Measurements from ENCODE around the gene HBZ.

The HBZ gene

DNA sequence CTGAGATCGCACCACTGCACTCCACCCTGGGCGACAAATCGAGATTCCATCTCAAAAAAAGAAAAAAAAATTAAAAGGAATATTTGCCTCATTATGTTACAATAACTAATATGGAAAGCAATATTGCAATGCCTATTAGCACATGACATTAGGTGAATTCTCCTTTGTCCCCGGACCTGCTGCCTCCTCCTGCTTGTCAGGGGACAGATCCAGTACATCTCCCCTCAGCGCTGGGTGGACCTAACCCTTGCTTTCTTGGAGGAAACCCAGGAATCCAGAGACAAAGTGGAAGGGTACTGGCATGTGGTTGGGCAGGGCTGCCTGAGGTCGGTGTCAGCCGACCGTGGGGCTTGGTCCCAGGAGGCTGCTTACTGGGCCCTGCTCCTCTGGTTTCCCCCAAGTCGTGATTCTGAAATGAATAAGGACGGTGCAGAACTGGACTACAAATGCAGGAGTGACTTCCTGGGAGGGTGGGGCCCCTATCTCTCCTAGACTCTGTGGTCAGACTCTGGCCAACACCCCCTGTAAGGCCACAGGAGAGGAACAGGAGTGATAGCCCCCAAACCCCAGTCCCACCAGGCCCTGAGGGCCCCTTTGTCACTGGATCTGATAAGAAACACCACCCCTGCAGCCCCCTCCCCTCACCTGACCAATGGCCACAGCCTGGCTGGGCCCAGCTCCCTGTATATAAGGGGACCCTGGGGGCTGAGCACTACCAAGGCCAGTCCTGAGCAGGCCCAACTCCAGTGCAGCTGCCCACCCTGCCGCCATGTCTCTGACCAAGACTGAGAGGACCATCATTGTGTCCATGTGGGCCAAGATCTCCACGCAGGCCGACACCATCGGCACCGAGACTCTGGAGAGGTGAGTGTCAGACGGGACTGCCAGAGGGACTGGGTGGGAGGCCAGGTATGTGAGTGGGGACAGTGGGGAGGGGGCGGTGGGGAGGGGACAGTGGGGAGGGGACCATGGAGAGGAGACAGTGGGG, at the start of gene HBZ:
TSS of gene HBZ (plus strand) at position 504 of the 988 bp plus-strand sequence. CDS start at position 770, 266 bp downstream.
- Mint-ChIP-seq H3K36me3 (no peaks in the 10 kb centered on the region), H3K9me3 (no peaks in the 10 kb centered on the region), H3K4me3 (peak within 1 kb of the TSS; percentile 30), H3K27ac (no peak within 1 kb of the TSS), H3K4me1 (peaks cover 8% of the 10 kb centered on the region)
- ATAC-seq (no peak), DNase-seq (ENCODE audit: low spot score in 2 of 2) (no peak)

DNA sequence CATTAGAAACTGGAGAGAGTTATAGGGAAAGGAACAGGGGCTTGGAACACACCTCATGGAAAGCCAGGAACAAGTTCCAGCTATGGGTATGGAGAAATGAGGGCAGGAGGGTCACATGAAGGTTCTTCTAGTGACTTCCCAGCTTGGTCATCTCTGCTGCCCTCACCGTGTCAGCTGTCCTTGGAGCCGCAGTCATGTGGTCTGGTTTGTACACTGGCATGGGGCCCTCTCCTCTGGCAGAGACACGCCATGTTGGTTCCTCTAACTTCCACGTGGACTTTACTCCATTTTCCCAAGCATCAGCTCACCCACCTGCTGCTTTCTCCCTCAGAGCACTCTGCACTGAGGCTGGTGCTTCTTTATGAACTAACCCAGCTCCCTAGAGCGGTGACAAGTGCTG, 48.1 kb upstream of the HBZ start:
- H3K36me3 Mint-ChIP-seq, result peaks cover 95% of the 10 kb centered on the region
- no peak overlapping the region for H3K4me3 Mint-ChIP-seq
- H3K9me3 Mint-ChIP-seq, result no peaks in the 10 kb centered on the region
- ATAC-seq (no peak), DNase-seq (ENCODE audit: low spot score in 2 of 2) (no peak)
- peaks cover 17% of the 10 kb centered on the region for H3K4me1 Mint-ChIP-seq
- H3K27ac Mint-ChIP-seq, result no peak overlapping the region

DNA sequence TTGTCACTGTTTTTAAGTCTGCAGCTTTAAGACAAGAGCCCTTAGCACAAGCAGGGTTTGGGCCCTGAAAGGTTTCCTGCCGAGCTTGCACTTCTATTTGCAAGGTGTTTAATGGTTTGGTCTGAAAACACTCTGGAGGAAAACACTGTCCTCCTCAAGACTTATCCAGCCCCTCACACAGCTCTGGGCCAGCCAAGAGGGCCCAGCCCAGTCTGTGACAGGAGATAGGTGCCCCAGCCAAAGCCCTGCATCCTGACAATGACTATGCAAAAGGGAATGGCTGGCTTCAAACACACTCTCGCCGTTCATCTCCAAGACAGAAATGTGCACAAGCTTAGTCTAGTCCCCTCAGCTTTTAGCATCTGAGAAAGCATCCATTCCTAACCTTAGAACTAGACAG, 47.5 kb upstream of the HBZ start:
- Mint-ChIP-seq H3K4me1 (peaks cover 17% of the 10 kb centered on the region), H3K36me3 (peaks cover 95% of the 10 kb centered on the region)

GRCh38 chr16:105521-105920, 46.9 kb upstream of the HBZ start:
- Mint-ChIP-seq H3K27ac (no peak overlapping the region), H3K4me1 (peaks cover 17% of the 10 kb centered on the region), H3K4me3 (no peak overlapping the region), H3K9me3 (no peaks in the 10 kb centered on the region), H3K36me3 (peaks cover 95% of the 10 kb centered on the region)
- DNase-seq (ENCODE audit: low spot score in 2 of 2) (no peak), ATAC-seq (no peak)

More for the DNA sequence above, 47.5 kb upstream of the HBZ start:
- DNase-seq (ENCODE audit: low spot score in 2 of 2) (no peak), ATAC-seq (no peak)
- H3K4me3 Mint-ChIP-seq, result no peak overlapping the region
- no peaks in the 10 kb centered on the region for H3K9me3 Mint-ChIP-seq
- H3K27ac Mint-ChIP-seq, result no peak overlapping the region

DNA sequence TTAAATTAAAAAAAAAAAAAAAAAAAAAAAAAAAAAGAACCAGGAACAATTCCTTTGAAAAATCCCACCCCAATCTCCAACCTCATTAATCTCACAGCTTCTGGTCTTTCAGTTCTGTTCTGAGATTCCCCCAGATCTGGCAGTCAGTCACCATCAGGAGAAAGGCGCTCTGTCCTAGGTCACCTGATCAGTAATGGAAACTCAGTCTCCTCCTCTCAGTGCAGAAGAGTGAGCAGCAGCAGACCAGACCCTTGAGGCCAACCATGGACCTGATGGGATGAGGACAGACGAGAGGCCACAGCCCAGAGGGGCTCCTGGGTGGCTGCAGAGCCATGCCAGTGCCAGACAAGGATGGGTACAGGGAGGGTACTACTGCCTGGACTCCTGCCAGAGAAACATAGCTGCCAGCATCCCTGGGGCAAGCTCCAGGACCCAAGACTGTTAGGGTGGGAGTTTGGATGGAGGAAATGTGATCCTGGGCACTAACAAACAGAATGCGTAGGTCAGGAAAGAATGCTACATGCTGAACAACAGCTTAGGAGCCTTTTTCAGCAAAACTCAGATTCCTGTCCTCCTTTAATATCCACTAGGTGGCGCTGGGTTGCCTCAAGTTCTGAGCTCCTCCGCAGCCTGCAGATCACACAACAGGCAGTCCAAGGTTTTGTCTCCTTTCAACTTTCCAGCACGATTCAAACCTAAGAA, 45.7 kb upstream of the HBZ start:
- ATAC-seq, result peak; percentile 76
- H3K36me3 Mint-ChIP-seq, result peaks cover 97% of the 10 kb centered on the region
- no peak overlapping the region for H3K27ac Mint-ChIP-seq
- DNase-seq (ENCODE audit: low spot score in 2 of 2), result peak; percentile 44 to 63
- H3K4me3 Mint-ChIP-seq, result no peak overlapping the region
- no peaks in the 10 kb centered on the region for H3K9me3 Mint-ChIP-seq
- H3K4me1 Mint-ChIP-seq, result peaks cover 12% of the 10 kb centered on the region

DNA sequence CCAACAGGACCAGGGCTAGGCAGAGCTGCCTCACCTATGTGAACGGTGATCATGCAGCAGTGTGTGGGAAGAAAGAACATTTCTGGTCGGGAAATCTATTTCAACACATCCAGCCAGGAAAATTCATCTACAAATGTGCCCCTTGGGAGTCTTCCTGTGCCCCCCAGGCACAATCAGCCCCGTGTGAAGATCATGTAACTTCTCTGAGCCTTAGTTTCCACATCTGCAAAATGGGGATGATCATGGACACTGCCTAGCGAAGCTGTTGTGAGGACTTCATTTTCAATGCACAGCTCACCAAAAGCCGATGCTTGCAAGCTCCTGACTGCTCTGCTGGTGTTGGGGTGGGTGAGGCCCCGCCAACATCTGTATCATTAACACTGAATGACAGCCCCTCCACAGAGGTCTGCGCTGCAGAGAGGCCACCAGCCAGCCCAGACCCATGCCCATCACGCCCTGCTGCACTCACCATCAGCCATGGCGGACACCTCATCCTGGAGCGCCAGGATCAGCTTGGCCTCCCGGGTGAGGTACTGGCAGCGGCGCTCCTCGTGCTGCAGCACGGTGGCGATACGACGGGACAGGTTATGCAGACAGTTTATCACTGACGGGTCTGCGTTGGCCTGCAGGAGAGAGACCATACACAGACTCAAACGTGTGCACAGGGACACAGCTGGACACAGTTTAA, 40.1 kb upstream of the HBZ start:
- Mint-ChIP-seq H3K27ac (no peak overlapping the region), H3K4me1 (peaks cover 5% of the 10 kb centered on the region)
- ATAC-seq, result no peak

DNA sequence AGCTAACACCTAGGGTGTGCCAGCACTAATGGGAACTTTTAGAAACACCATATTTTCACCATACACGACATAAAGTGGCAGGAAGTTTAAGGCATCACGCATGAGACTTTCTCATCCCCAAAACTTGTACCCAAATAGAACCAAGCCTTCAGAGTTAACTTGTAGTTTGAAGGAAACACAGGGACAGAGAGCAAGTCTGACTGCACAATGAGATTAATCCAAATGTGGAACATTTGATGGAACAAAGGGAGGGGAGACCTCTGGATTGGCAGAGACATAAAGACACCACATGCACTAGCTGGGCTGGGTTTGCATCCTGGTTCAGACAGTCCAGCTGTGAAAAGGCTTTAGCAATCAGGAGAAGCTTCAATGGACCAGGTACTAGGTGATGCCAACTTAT, 38.1 kb upstream of the HBZ start:
- Mint-ChIP-seq H3K36me3 (peaks cover 71% of the 10 kb centered on the region), H3K9me3 (no peaks in the 10 kb centered on the region), H3K4me1 (peaks cover 10% of the 10 kb centered on the region), H3K4me3 (no peak overlapping the region), H3K27ac (no peak overlapping the region)
- DNase-seq (ENCODE audit: low spot score in 2 of 2) (no peak), ATAC-seq (no peak)

More for the DNA sequence above, 40.1 kb upstream of the HBZ start:
- no peak for DNase-seq (ENCODE audit: low spot score in 2 of 2)
- Mint-ChIP-seq H3K9me3 (no peaks in the 10 kb centered on the region), H3K4me3 (no peak overlapping the region), H3K36me3 (peaks cover 91% of the 10 kb centered on the region)

GRCh38 chr16:116015-116414, 36.4 kb upstream of the HBZ start:
- DNase-seq (ENCODE audit: low spot score in 2 of 2) (no peak), ATAC-seq (no peak)
- Mint-ChIP-seq H3K4me1 (peaks cover 10% of the 10 kb centered on the region), H3K9me3 (no peaks in the 10 kb centered on the region), H3K36me3 (peaks cover 54% of the 10 kb centered on the region), H3K4me3 (no peak overlapping the region), H3K27ac (no peak overlapping the region)

GRCh38 chr16:117379-118365, 34.8 kb upstream of the HBZ start:
- no peak overlapping the region for H3K27ac Mint-ChIP-seq
- ATAC-seq (peak; percentile 73), DNase-seq (ENCODE audit: low spot score in 2 of 2) (peak; percentile 52 to 76)
- peaks cover 12% of the 10 kb centered on the region for H3K4me1 Mint-ChIP-seq
- peaks cover 38% of the 10 kb centered on the region for H3K36me3 Mint-ChIP-seq
- no peak overlapping the region for H3K4me3 Mint-ChIP-seq
- H3K9me3 Mint-ChIP-seq, result no peaks in the 10 kb centered on the region

GRCh38 chr16:118857-119256, 33.6 kb upstream of the HBZ start:
- Mint-ChIP-seq H3K4me3 (no peak overlapping the region), H3K27ac (peak overlapping the region; percentile 10), H3K9me3 (no peaks in the 10 kb centered on the region), H3K4me1 (peaks cover 19% of the 10 kb centered on the region), H3K36me3 (peaks cover 43% of the 10 kb centered on the region)
- ATAC-seq (no peak), DNase-seq (ENCODE audit: low spot score in 2 of 2) (no peak)

DNA sequence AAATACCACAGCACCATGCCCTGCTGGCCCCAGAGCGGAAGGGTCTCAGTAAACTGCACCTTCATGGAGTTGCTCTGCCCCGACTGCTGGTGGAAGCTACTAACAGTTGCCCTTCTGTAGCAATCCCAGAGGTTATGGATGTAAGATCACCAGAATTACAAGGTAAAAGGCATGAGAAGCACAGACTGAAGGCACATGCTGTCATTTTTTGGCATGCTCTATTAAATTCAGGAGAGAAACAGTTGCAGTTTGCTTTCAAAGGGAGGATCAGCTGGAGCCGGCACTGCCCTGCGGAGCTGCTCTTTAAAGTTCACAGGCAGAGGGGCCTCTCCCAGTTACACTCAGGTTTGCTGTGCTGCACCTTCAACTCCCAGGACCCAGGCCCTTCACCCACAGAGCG, 33.1 kb upstream of the HBZ start:
- no peaks in the 10 kb centered on the region for H3K9me3 Mint-ChIP-seq
- H3K36me3 Mint-ChIP-seq, result peaks cover 43% of the 10 kb centered on the region
- DNase-seq (ENCODE audit: low spot score in 2 of 2), result no peak
- H3K4me3 Mint-ChIP-seq, result no peak overlapping the region
- no peak for ATAC-seq
- H3K27ac Mint-ChIP-seq, result peak overlapping the region; percentile 10
- H3K4me1 Mint-ChIP-seq, result peaks cover 23% of the 10 kb centered on the region

DNA sequence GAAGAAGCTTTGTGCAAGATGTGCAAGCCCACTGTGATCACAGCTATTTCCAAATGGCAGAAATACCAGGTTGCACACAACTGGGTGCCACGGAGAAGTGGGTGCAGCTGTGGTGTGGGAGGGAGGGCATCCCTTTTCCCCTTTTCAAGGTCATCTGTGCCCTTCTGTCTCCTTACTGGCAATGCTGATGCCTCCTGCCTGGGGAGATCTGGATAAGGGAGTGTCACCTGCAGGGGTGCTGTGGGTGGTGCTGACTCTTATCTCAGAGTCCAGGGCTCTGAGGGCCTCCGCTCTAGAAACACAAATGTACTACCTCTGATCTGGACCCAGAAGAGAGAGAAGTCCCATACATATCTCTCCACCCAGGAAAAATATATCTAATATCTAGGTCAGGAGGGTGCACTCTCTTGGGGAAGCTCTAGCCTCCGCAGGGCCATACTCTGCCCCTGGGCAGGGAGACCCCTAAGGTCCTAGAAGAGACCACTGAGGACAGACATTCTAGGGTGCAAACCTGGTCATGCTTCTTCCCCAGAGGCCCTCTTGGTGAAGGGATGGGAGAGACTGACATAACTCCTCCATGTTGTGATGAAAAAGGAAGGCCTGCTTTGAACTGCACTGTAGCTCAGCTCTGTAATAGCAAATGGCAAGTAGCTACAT, 32.5 kb upstream of the HBZ start:
- peaks cover 42% of the 10 kb centered on the region for H3K36me3 Mint-ChIP-seq
- no peaks in the 10 kb centered on the region for H3K9me3 Mint-ChIP-seq
- peaks cover 26% of the 10 kb centered on the region for H3K4me1 Mint-ChIP-seq
- no peak for ATAC-seq
- no peak for DNase-seq (ENCODE audit: low spot score in 2 of 2)
- H3K4me3 Mint-ChIP-seq, result no peak overlapping the region
- H3K27ac Mint-ChIP-seq, result no peak overlapping the region

DNA sequence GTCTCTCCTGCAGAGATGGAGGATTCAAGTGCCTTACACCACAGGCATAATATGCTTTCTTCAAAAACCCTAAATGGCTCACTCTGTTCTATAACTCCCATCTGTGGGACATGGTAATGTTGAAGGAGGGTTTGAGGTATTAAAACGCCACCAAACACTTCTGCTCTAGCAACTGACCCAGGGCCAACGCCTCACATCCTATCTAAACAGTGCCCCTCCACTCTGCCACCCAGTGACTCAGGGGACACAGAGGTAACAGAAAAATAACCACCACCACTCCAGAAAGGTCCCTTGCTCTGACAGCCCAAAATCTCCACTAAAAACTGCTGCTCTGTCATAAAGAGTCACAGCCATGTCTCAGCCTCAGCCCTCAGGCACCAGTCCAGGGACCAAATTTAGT, 31.7 kb upstream of the HBZ start:
- Mint-ChIP-seq H3K36me3 (peaks cover 34% of the 10 kb centered on the region), H3K4me3 (no peak overlapping the region), H3K4me1 (peaks cover 34% of the 10 kb centered on the region), H3K27ac (no peak overlapping the region), H3K9me3 (no peaks in the 10 kb centered on the region)
- no peak for ATAC-seq
- no peak for DNase-seq (ENCODE audit: low spot score in 2 of 2)

- Mint-ChIP-seq H3K4me3 (no peak overlapping the region), H3K4me1 (peaks cover 37% of the 10 kb centered on the region), H3K27ac (peak overlapping the region; percentile 26), H3K36me3 (peaks cover 18% of the 10 kb centered on the region), H3K9me3 (no peaks in the 10 kb centered on the region)
- DNase-seq (ENCODE audit: low spot score in 2 of 2), result no peak
- ATAC-seq, result no peak
Measured at GRCh38 chr16:122361-122760, 30.1 kb upstream of the HBZ start.
